Endodermal cell (in vitro differentiated cells): Measurements from ENCODE around the gene NRG2. TPM values are rescaled to one million over a fixed set of nuclear protein-coding genes. Genes with fewer than 3 reads are reported as not detected.

Experiments used
- DNase-seq: peaks from one replicate; pipeline ENCODE4 v3.0.0-alpha.2; 2017
- H3K27ac ChIP-seq: 2 replicates; pipeline ENCODE4 v1.5.1; 2013; ENCODE audit warnings: mild to moderate bottlenecking, low read depth, low read length, moderate library complexity
- H3K27me3 ChIP-seq: 2 replicates; pipeline ENCODE4 v1.6.1; 2013; ENCODE audit warnings: mild to moderate bottlenecking, low read length, moderate library complexity; ENCODE audit not compliant: insufficient read depth, control insufficient read depth, poor library complexity, severe bottlenecking
- H3K36me3 ChIP-seq: 2 replicates; pipeline ENCODE4 v1.7.0; 2013; ENCODE audit warnings: mild to moderate bottlenecking, low read length, moderate library complexity; ENCODE audit not compliant: control insufficient read depth, insufficient read depth
- H3K4me1 ChIP-seq: one replicate; pipeline ENCODE4 v1.7.0; 2013; ENCODE audit warnings: low read length; ENCODE audit not compliant: control insufficient read depth, insufficient read depth
- H3K4me3 ChIP-seq: 2 replicates; pipeline ENCODE4 v1.5.1; 2013; ENCODE audit warnings: mild to moderate bottlenecking, low read length, moderate library complexity
- H3K9ac ChIP-seq: 2 replicates; pipeline ENCODE4 v1.6.1; 2013; ENCODE audit warnings: mild to moderate bottlenecking, low read length, moderate library complexity; ENCODE audit not compliant: poor library complexity, severe bottlenecking; ENCODE audit errors: extremely low read depth
- H3K9me3 ChIP-seq: 2 replicates; pipeline ENCODE4 v1.6.1; 2013; ENCODE audit warnings: mild to moderate bottlenecking, low read length, moderate library complexity; ENCODE audit not compliant: control insufficient read depth
- H3K27ac Mint-ChIP-seq: 2 replicates; pipeline ENCODE4 v1.8.0; 2020; ENCODE audit warnings: mixed read lengths
- H3K27me3 Mint-ChIP-seq: 2 replicates; pipeline ENCODE4 v1.8.0; 2021; ENCODE audit warnings: mild to moderate bottlenecking, mixed read lengths; ENCODE audit not compliant: insufficient read depth
- H3K36me3 Mint-ChIP-seq: 2 replicates; pipeline ENCODE4 v1.8.0; 2020; ENCODE audit warnings: low read depth, mixed read lengths
- H3K4me1 Mint-ChIP-seq: 2 replicates; pipeline ENCODE4 v1.8.0; 2020; ENCODE audit warnings: mixed read lengths
- H3K4me3 Mint-ChIP-seq: 2 replicates; pipeline ENCODE4 v1.8.0; 2020; ENCODE audit warnings: mild to moderate bottlenecking, moderate library complexity, mixed read lengths
- H3K9me3 Mint-ChIP-seq: 2 replicates; pipeline ENCODE4 v1.8.0; 2020; ENCODE audit warnings: mild to moderate bottlenecking, mixed read lengths
- CTCF ChIP-seq: fragments of 200-600 bp; sonication (generic); conservative IDR thresholded peaks from 2 replicates; pipeline ENCODE4 v1.5.0; 2021; ENCODE audit warnings: antibody characterized with exemption, mild to moderate bottlenecking
- WGBS, 2 experiments: methylation state at CpG; one replicate each; pipeline versions ENCODE4 v1.1.5 to v1.1.7; 2013; ENCODE audit warnings: missing lambda C conversion rate in 2 of 2, mixed read lengths in 1 of 2; ENCODE audit not compliant: insufficient coverage in 1 of 2, insufficient read length in 1 of 2; 5-methylcytosine and 5-hydroxymethylcytosine counted together
- total RNA-seq, 2 donors: library from RNA; stranded (reverse); fragmentation: NEBNext Ultra II Directional in 1 of 2; extraction: Animal tissue kit (Norgen Biotek cat#: 25700) in 1 of 2; gene quantifications; 2 replicates in 1 of 2; 3 replicates in 1 of 2; pipeline ENCODE4 v1.2.1, GENCODE V29; 2021

NRG2 gene
- total RNA-seq, 2 donors from 2014 or later: 10.8 to 12.5 TPM

GRCh38 chr5:139884734-139885133 is 158.4 kb downstream of the NRG2 start:
- H3K27ac Mint-ChIP-seq: no peak overlapping the region

GRCh38 chr5:139884144-139884543 is 159.0 kb downstream of the NRG2 start:
- H3K27ac Mint-ChIP-seq: no peak overlapping the region
- Histone ChIP-seq H3K9me3 (no peaks in the 10 kb centered on the region), H3K36me3 (no peaks in the 10 kb centered on the region), H3K4me3 (no peak overlapping the region), H3K9ac (no peak overlapping the region), H3K27ac (no peak overlapping the region), H3K27me3 (peaks cover 23% of the 10 kb centered on the region), H3K4me1 (no peaks in the 10 kb centered on the region)
- H3K9me3 Mint-ChIP-seq: no peaks in the 10 kb centered on the region
- no peak for TF ChIP-seq CTCF
- H3K4me3 Mint-ChIP-seq: no peak overlapping the region
- H3K36me3 Mint-ChIP-seq: peaks cover 5% of the 10 kb centered on the region
- no peaks in the 10 kb centered on the region for H3K4me1 Mint-ChIP-seq
- no peak for DNase-seq
- H3K27me3 Mint-ChIP-seq: peaks cover 36% of the 10 kb centered on the region
- 89% methylated on average over 3 of the region's 3 CpGs; no CpG with 5 or more reads in 1 of the 2 experiments for WGBS, 2 experiments

More at GRCh38 chr5:139884734-139885133, 158.4 kb downstream of the NRG2 start:
- no peak overlapping the region for H3K9ac ChIP-seq
- no peaks in the 10 kb centered on the region for H3K9me3 ChIP-seq
- peaks cover 5% of the 10 kb centered on the region for H3K36me3 Mint-ChIP-seq
- H3K4me3 Mint-ChIP-seq: no peak overlapping the region
- H3K27ac ChIP-seq: no peak overlapping the region
- H3K4me1 Mint-ChIP-seq: no peaks in the 10 kb centered on the region
- H3K9me3 Mint-ChIP-seq: no peaks in the 10 kb centered on the region
- WGBS, 2 experiments: 79 to 91% methylated on average over 3 of the region's 3 CpGs
- H3K4me3 ChIP-seq: no peak overlapping the region
- no peaks in the 10 kb centered on the region for H3K36me3 ChIP-seq
- no peak for TF ChIP-seq CTCF
- DNase-seq: no peak
- H3K27me3 Mint-ChIP-seq: peaks cover 36% of the 10 kb centered on the region
- H3K27me3 ChIP-seq: peaks cover 23% of the 10 kb centered on the region
- H3K4me1 ChIP-seq: no peaks in the 10 kb centered on the region

GRCh38 chr5:139882961-139883539 is 160.0 kb downstream of the NRG2 start:
- Histone ChIP-seq H3K27me3 (peaks cover 22% of the 10 kb centered on the region), H3K4me1 (no peaks in the 10 kb centered on the region)
- 78 to 89% methylated on average over 5 to 10 of the region's 10 CpGs for WGBS, 2 experiments

More at GRCh38 chr5:139882961-139883539, 160.0 kb downstream of the NRG2 start:
- H3K9me3 ChIP-seq: no peaks in the 10 kb centered on the region
- peaks cover 5% of the 10 kb centered on the region for H3K36me3 Mint-ChIP-seq
- H3K27ac Mint-ChIP-seq: no peak overlapping the region
- no peaks in the 10 kb centered on the region for H3K36me3 ChIP-seq
- H3K4me3 Mint-ChIP-seq: no peak overlapping the region
- no peak for DNase-seq
- no peak overlapping the region for H3K9ac ChIP-seq
- no peak for TF ChIP-seq CTCF
- H3K4me3 ChIP-seq: no peak overlapping the region
- peaks cover 33% of the 10 kb centered on the region for H3K27me3 Mint-ChIP-seq
- H3K27ac ChIP-seq: peak overlapping the region; percentile 10
- no peaks in the 10 kb centered on the region for H3K9me3 Mint-ChIP-seq
- no peaks in the 10 kb centered on the region for H3K4me1 Mint-ChIP-seq
